ENCODE measurements around the gene MTA3. TPM values are rescaled to one million over a fixed set of nuclear protein-coding genes. Genes with fewer than 3 reads are reported as not detected.

MTA3 gene
- 11.2 and 11.9 TPM in 2 replicates for polyA plus RNA-seq
- 34.2 and 36.8 TPM in 2 replicates for polyA minus RNA-seq

GRCh38 chr2:42568401-42569115 lies at the start of gene MTA3:
MTA3 (plus strand) TSS chr2:42568632; CDS start chr2:42568746, 114 bp downstream.
- no peaks in the 10 kb centered on the region for H3K9me3 ChIP-seq (ENCODE audit: low read length)
- H3K9ac ChIP-seq (ENCODE audit: low read length) = peak within 1 kb of the TSS; percentile 60
- H4K20me1 ChIP-seq (ENCODE audit: insufficient read depth) = no peaks in the 10 kb centered on the region
- no peak within 1 kb of the TSS for H3K27ac ChIP-seq (ENCODE audit: low read length)
- peak within 1 kb of the TSS; percentile 68 for H3K4me2 ChIP-seq (ENCODE audit: low read length)
- H3K36me3 ChIP-seq (ENCODE audit: insufficient read depth, low read length) = no peaks in the 10 kb centered on the region
- H3F3A ChIP-seq (ENCODE audit: insufficient read depth, low read length, poor library complexity, severe bottlenecking) = peaks cover 3% of the 10 kb centered on the region
- no peak for TF ChIP-seq EZH2 (IDR thresholded peaks at IDR 0.05; ENCODE audit: borderline replicate concordance, insufficient read depth, low read length, poor library complexity, severe bottlenecking)
- no peak for TF ChIP-seq POLR2AphosphoS5 (IDR thresholded peaks at IDR 0.05)
- TF ChIP-seq SMC3 (conservative IDR thresholded peaks at IDR 0.05; ENCODE audit: poor library complexity) = no peak
- no peak for TF ChIP-seq TAF1 (IDR thresholded peaks at IDR 0.05; ENCODE audit: low read depth)
- no peak for TF ChIP-seq EP300 (conservative IDR thresholded peaks at IDR 0.05; ENCODE audit: poor library complexity, severe bottlenecking)
- no peak for TF ChIP-seq MXI1 (conservative IDR thresholded peaks at IDR 0.05; ENCODE audit: poor library complexity, severe bottlenecking)
- H3K79me2 ChIP-seq (replicated peaks; ENCODE audit: insufficient read depth, low read length) = no peaks in the 10 kb centered on the region
- no peaks in the 10 kb centered on the region for H3K27me3 ChIP-seq (ENCODE audit: insufficient read depth, low read depth, low read length)
- peak within 1 kb of the TSS; percentile 69 for H3K4me3 ChIP-seq (ENCODE audit: low read length)
- peak within 1 kb of the TSS; percentile 33 for H2AFZ ChIP-seq (ENCODE audit: low read depth, low read length)
- H3K9me2 ChIP-seq (ENCODE audit: insufficient read depth, low read length) = no peaks in the 10 kb centered on the region

- TF ChIP-seq CTCF (IDR thresholded peaks at IDR 0.05; ENCODE audit: poor library complexity, severe bottlenecking) = no peak
- no peak for TF ChIP-seq MXI1 (conservative IDR thresholded peaks at IDR 0.05; ENCODE audit: poor library complexity, severe bottlenecking)
- TF ChIP-seq POLR2AphosphoS5 (IDR thresholded peaks at IDR 0.05) = no peak
- no peak for TF ChIP-seq EZH2 (IDR thresholded peaks at IDR 0.05; ENCODE audit: borderline replicate concordance, insufficient read depth, low read length, poor library complexity, severe bottlenecking)
- TF ChIP-seq EP300 (conservative IDR thresholded peaks at IDR 0.05; ENCODE audit: poor library complexity, severe bottlenecking) = no peak
- no peak for TF ChIP-seq REST (IDR thresholded peaks at IDR 0.05; ENCODE audit: borderline replicate concordance)
- TF ChIP-seq SMC3 (conservative IDR thresholded peaks at IDR 0.05; ENCODE audit: poor library complexity) = no peak
- TF ChIP-seq TAF1 (IDR thresholded peaks at IDR 0.05; ENCODE audit: low read depth) = no peak
- no peak for TF ChIP-seq RAD21 (conservative IDR thresholded peaks at IDR 0.05)
- no peaks in the 10 kb centered on the region for H3F3A ChIP-seq (ENCODE audit: insufficient read depth, low read length, poor library complexity, severe bottlenecking)
Observed at GRCh38 chr2:42519624-42520023, 48.8 kb upstream of the MTA3 start.

More at GRCh38 chr2:42519624-42520023, 48.8 kb upstream of the MTA3 start:
- Histone ChIP-seq H3K27ac (ENCODE audit: low read length) (no peak overlapping the region), H3K4me3 (ENCODE audit: low read length) (no peak overlapping the region), H3K9ac (ENCODE audit: low read length) (no peak overlapping the region), H3K36me3 (ENCODE audit: insufficient read depth, low read length) (no peaks in the 10 kb centered on the region), H4K20me1 (ENCODE audit: insufficient read depth) (no peaks in the 10 kb centered on the region), H3K79me2 (replicated peaks; ENCODE audit: insufficient read depth, low read length) (no peaks in the 10 kb centered on the region), H3K9me3 (ENCODE audit: low read length) (no peaks in the 10 kb centered on the region), H2AFZ (ENCODE audit: low read depth, low read length) (no peak overlapping the region), H3K4me2 (ENCODE audit: low read length) (no peak overlapping the region), H3K27me3 (ENCODE audit: insufficient read depth, low read depth, low read length) (no peaks in the 10 kb centered on the region), H3K9me2 (ENCODE audit: insufficient read depth, low read length) (no peaks in the 10 kb centered on the region)

Measured in neural cell (in vitro differentiated cells).